Fibroblast of villous mesenchyme (primary cell): ENCODE measurements around the gene DEPP1. TPM values are rescaled to one million over a fixed set of nuclear protein-coding genes. Genes with fewer than 3 reads are reported as not detected.
A peak's percentile ranks its signal among the peaks of the same experiment; 100 is the strongest.

Source experiments
- DNase-seq: peaks from one replicate; pipeline ENCODE4 v3.0.0-alpha.2; 2010; ENCODE audit warnings: low read depth
- H3K4me3 ChIP-seq: 2 replicates; pipeline ENCODE4 v1.5.1; 2011; ENCODE audit warnings: low read depth, mild to moderate bottlenecking, low read length
- total RNA-seq: library from RNA; depleted of rRNA; stranded (reverse); fragments of >200 nt; gene quantifications from 2 replicates; pipeline ENCODE4 v1.2.3, GENCODE V29; 2012
- TF ChIP-seq, protein P1 (sequence below): IDR thresholded peaks from 2 replicates; pipeline ENCODE4 v1.5.1; 2012; ENCODE audit warnings: low read depth, mild to moderate bottlenecking, low read length; ENCODE audit not compliant: insufficient read depth

DEPP1 gene
- total RNA-seq, 1 donor = 29.8 TPM

DNA sequence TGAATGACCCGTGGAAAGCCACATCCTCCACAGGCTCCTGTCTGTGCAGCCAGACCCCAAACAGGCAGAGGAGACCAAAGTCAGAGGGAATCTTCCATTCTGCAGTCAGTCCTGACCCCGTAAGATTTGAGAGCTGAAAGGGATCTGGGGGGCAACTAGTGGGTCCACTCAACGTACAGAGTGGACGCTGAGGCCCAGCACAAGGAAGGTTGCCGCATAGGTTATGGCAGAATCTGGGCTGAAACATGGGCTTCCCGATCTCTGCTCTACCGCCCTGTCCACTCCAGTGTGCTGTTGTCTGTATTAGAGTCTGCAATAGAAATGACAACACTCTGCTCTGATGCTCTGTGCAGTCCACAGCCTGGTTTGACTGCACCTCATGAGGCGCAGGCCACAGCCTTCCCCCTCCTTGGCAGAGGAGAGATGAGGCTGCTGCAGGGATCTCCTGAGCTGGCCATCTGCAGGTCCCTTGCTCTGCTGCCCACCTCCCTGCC lies 14.2 kb upstream of the DEPP1 start:
- no peak overlapping the region for H3K4me3 ChIP-seq
- TF ChIP-seq, protein P1, sequence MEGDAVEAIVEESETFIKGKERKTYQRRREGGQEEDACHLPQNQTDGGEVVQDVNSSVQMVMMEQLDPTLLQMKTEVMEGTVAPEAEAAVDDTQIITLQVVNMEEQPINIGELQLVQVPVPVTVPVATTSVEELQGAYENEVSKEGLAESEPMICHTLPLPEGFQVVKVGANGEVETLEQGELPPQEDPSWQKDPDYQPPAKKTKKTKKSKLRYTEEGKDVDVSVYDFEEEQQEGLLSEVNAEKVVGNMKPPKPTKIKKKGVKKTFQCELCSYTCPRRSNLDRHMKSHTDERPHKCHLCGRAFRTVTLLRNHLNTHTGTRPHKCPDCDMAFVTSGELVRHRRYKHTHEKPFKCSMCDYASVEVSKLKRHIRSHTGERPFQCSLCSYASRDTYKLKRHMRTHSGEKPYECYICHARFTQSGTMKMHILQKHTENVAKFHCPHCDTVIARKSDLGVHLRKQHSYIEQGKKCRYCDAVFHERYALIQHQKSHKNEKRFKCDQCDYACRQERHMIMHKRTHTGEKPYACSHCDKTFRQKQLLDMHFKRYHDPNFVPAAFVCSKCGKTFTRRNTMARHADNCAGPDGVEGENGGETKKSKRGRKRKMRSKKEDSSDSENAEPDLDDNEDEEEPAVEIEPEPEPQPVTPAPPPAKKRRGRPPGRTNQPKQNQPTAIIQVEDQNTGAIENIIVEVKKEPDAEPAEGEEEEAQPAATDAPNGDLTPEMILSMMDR = no peak
- DNase-seq = no peak

DNA sequence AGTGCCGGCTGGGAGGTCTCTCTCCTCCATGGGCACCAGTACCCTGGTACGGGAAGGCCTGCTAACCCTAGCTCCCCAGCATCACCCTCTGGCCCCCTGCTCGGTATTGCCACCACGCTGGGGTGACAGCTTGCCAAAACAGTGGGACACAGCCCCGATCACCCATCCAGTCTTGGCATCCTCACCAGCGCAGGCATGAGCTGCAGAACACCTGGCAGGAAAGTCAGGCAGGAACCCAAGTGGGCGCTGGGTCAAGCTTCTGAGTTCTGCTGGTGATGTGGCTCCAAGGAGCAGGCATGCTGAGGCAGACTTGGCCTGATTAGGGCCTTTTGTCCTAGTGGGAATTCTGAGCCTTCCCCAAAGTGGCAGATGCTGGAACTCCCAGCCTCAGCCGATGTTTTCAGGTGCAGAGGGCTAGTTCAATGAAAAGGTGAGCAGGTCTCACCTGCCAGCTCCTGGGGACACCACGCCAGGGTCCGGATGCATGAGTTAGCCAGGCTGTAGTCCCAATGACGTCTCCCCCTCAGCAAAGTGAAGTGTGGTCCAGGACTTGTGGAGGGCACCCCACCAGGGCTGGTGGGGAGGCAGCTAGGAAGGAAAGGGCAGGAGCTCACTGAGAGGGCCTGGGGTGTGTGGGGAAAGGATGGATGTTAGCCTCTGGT lies 13.6 kb upstream of the DEPP1 start:
- H3K4me3 ChIP-seq = no peak overlapping the region
- no peak for DNase-seq
- TF ChIP-seq, protein P1 = no peak

DNA sequence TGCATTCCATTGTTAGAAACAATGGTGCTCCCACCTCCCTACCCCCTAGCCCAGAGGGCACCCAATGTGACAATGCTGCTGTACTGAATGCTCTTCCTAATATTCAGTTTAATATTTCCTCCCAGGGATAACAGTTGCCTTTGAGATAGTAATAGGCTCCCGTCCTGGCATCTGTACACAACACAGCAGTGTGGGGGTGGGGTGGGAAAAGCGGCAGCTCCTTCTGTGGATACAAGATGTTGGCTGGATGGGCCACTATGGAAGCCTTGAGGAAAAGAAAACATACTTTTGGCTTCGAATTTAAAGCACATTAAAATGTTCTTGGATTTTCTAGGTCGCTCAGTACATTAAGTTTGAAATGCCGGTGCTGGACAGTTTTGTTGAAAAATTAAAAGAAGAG lies 13.0 kb upstream of the DEPP1 start:
- TF ChIP-seq, protein P1 = no peak
- DNase-seq = no peak
- H3K4me3 ChIP-seq = no peak overlapping the region

GRCh38 chr10:44990965-44991364 lies 12.4 kb upstream of the DEPP1 start:
- TF ChIP-seq, protein P1 = no peak

DNA sequence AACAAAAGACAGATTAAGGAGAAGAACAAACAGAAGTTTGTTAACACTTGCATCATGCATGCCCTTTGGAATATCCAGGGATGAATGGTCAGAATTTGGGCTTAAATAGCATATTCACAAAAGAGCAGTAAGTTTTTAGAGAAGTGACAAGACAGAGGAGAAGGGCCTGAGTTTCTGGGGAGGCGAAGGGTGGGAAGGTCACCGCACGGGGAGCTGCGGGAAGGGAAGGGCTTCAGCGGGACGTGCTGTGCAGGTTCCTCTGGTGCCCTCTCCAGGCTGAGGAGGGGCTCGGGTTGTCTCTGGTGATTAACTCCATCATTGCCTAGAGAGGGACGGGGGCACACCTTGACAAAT lies 11.7 kb upstream of the DEPP1 start:
- H3K4me3 ChIP-seq = no peak overlapping the region
- TF ChIP-seq, protein P1 = peak; percentile 51
- DNase-seq = no peak

More at GRCh38 chr10:44990965-44991364, 12.4 kb upstream of the DEPP1 start:
- DNase-seq = no peak
- no peak overlapping the region for H3K4me3 ChIP-seq

- no peak overlapping the region for H3K4me3 ChIP-seq
- DNase-seq = no peak
- TF ChIP-seq, protein P1 = no peak
These were observed 11.1 kb upstream of the DEPP1 start for GRCh38 chr10:44989597-44990301.
